ENCODE data around the gene AMOTL2.

Gene AMOTL2

DNA sequence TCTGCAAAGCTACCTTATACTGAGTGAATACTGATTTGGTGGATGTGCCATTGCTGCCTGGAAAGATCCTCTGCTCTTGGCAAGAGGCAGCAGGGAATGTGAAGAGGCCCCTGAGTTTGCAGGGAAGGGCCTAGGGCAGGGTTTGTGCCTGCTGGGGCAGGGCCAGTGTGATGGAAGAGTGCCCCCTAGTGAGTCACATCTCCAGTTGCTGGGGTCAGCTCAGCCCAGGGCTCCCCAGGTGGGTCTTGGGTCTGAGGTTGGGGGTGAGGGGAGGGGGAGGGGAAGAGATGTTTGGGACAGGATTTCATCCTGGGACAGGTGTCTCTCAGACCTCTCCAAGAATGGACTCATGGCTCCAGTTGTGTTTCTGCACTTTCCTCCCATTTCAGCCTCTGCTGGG, 4.1 kb upstream of the AMOTL2 start:
- DNase-seq = peak in 1 of 5 experiments; percentile 8

DNA sequence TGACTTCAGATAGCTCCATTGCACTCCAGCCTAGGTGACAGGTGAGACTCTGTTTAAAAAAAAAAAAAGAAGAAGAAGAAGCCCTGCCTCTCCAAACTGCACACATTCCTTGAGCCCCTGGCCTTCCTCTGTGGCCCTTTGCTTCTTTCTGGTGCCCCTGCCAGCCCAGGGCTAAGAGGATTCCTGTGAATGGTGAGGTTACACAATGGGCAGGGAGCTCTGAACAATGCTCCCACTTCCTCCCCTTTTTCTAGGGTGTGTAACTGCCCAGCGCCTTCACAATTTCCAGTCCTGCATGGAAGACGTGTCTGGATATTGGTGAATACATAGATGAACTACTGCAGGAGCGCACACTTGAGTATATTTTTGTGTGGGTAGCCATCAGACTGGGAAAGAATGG, 3.6 kb upstream of the AMOTL2 start:
- DNase-seq = no peak

DNA sequence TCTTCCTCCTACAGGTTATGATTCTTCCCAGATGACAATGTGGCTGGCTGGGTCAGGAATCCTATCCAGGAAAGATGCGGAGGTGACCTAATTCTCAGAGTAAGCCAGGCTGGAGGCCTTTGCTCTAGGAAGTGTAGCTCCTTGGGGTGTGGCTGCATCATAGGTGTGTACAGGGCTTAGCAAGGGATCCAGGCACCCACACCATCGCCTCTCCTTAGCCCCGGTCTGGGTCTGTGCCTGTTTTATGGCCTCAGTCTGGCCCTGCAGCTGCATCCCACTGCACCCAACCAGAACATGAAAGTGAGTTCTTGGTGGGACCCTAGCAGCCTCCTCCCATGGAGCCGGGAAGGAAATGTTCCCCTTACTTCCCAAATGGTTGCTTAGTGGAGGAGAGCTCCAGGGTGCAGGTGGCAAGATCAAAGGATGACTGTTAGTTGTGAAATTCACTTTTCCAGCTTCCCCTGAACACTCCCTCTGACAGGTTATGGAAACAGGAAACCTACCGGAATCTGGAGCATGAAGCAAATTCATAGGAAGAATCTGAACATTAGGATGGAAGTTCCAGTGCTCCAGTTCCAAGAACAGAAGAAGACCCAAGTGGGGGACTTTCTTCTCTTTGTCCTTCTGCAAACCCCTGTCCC, 2.7 kb upstream of the AMOTL2 start:
- DNase-seq = no peak

DNA sequence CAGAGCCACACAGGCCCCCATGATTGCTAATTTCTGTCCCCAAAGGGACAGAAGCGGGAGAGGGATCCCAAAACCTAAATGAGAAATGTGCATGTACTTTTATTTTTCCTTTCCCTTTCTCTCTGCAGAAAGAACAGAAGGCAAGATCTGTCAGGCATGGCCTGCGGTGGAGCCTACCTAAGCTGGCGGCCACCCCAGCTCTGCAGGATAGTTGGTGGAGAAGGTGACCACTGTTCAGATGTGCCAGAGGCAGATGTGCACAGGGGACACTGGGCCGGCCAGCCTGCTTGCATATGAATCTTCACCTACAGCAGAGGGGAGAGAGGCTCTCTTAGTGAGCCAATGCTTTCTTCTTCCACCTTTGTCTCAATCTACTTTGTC, 2.1 kb upstream of the AMOTL2 start:
- DNase-seq = no peak

DNA sequence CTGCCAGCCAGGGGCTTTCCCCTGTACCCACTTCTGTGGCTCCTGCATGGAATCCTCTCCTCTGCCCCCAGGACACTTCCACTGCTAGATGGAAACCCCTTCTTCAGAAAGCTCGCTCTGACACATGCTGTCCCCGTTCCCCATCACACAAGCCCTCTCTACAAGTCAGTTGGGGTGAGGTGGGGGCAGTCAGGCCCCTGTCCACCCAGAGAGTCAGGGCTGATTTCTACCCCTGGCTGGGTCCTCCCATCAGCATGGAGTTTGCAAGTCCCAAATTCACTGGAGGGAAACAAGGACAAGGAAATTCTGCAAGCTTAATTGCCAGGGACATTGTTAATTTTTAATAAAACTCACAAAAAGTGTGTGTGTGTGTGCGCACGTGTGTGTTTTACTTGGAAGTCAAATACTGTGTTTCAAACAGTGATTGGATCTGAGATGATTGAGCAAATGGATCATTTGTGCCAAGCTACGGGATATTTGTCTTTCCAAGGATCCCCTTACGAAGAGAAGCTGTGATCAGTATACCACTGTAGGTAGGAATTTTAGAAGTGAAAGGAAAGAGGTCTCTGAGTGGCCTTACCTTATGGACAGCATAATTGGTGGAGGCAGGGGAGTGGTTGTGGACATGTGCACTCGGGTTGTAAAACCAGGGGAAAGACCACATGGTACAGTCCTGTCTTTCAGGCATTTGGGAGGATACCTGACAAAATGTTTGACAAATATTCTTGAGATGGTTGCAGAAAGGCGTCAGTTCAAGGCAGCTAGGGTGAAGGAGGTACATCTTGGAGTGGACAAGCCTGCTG, 1.5 kb upstream of the AMOTL2 start:
- DNase-seq = no peak

DNA sequence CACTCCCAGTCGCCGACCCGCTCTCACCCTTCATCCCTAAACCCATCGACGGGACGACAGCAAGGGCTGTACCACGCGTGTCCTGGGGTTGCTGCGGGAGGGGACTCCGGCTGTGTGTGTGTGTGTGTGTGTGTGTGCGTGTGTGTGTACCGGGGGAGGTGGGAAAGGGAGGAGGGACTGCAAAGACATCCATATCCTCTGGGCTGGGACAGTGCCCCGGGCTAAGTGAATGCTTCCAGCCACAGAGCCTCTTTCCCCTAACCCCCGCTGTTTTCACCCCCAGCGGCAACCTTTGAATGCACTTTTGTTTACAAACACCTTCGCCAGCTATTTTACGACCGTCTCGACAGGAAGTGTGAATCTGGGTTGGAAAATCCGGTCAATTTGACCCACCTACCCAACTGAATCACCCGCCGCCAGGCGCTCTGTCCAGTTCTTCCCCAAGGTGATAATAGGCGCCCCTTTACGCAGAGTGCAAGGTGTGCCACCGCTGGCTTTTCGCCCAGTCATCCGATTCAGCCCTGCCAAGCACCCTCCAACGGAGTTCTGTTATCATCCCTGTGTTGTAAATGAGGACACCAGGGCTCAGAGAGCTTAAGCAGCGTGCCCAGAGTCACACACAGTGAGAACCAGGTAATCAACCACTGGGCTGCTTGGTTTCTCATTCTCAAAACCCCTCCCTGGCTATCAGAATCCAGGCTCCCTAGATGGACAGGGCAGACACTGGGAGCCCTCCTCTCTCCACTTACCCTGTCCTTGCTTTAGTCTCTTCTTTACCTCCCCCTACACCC, 739 bp upstream of the AMOTL2 start:
- DNase-seq = no peak

DNA sequence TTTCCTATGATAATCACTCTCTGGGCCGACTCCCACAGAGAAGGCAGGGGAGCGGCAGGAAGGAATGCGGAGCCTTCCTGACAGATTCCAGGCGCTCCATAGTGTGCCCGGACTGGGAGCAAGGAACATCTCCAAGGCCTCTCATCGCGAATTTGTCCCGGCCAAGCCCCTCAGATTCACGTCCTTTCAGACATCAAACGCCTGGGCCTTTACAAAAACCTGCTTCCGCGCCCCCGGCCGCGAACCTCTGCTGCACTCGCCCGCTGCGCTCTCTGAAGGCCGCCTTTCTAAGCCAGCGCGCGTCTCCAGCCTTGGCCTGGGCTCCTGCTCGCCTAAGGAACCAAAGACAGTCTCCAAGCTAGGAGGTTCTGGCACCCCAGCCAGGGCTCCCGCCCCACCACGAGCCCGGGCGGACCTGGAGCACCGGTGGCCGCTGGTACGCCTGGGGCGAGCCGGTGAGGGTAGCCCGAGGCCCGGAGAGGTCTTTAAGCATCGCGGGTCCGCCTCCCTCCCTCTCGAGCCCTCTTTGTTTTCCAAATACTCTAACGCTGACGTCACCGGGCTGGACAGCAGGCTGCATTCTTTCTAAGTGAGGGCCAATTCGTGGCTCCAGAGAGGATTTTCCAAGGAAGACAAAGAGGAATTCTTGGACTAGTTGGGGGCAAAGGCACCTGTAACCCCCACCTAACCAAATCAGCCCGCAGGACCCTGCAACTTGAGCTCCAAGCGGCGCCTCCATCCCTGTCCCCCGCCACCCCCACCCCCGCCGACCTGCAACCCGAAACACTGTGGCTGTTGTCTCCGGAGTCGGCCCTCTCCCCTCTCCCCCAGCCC, 759 bp downstream of the AMOTL2 start:
- DNase-seq = no peak

DNA sequence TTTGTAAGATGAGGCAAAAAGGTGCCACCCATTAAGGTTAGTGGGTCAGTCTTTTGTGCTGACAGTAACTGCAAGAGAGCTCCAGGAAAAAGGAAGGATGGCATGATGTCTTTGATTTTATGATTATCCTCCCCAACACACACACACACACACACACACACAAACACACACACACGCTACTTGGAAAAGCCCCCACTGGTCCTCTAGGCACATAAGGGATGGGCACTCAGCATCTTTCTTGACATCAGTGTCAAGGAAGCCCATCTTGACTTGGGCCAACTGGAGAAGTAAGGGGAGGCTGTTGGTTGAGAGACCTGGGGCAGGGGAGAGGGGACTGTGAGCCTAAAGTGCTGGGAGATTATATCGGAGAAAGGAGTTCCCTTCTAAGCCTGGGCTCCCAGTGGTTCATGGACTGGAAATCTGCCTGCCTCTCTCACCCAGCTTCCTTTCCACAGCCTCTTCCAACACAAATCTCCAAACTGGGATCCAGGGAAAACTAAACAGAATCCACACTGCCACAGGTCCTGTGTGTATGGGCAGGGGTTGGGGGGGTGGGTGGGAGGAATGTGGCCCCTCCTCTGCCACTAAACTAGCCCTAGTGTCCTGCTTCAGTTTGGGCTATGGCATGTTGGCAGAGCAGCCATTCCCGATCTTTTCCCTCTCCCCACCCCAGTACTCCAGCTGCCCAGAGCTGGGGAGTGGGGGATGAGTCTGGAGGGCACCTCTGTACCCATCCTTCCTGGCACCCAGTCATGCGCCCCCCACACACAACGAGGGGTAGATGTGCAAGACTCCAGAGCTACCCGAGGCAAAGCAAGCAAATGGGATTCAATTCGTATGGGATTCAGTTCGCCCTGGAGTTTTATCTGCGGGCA, 1.6 kb downstream of the AMOTL2 start:
- no peak for DNase-seq

DNA sequence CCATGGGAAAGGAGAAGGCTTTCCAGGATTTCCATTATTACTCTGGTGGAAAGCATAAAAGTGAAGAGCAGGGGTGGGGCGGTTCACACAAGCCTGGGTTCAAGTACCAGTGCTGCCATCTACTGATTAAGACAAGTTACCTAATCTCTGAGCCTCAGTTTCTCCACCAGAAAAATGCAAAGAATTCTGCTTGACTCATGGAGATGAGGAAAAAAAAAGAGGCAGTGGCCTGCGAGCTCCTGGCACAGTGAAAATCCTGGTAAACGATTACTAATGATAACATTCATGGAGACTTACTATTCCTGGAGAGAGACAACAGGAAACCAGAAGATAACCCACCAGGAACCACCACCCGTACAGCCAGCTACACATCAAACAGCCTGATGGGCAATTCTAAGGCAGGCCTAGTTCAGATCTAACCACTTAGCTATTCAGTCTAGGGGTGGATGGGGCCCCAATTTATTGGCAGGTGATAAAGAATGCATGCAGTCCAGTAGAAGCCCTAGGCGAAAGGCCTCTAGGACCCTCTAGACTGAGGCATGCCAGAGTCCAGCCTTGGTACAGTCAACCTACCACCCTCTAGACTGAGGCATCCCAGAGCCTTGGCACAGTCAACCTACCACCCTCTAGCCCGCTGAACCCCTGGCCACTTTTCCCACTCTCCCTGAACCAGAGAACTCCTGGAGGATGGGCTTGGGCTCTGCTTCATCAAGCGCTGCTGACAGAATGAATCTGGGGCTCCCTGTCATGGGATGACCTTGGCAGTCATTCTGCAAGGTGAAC, 2.5 kb downstream of the AMOTL2 start:
- DNase-seq = no peak

DNA sequence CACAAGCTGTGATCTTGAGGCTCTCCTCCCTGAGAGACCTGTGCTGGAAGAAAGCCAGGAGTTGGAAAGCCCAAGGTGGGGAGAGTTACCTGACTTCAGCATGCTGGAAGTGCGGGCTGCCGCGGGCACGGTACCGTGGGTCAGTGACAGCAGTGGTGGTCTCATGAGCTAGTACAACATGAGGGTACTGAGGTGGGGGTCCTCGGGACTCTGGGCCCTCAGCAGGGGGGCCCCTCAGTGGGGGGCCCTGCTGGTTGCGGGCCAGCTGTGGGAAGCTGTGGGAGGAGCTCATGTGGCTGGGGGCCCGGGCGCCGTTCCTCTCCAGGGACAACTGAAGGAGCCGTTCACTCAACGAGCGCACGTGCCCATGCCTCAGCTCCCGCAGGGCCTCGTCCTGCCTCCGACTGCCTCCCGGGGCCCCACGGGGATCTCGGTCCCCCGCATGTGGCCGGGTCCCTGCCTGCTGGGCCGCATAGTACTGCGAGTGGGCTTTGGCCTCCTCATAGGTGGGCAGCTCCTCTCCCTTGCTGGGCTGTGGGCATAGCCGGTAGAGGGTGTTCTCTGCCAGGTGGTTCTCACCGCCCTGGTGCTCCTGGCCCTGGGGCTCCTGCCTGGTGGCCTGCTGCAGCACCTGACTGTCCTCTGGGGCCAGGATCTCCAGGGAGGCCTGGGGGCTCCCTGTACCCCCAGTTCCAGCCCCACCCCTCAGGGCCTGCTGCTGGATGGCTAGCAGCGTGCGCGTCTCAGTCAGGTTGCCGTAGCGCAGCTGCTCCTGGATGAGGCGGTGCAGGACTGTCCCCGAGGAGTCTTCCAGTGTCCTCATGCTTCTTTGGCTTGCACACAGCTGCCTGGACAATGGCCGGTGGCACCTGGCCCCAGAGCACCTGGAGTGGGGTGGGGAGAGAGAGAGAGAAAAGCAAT, 3.4 kb downstream of the AMOTL2 start:
- DNase-seq = no peak

DNA sequence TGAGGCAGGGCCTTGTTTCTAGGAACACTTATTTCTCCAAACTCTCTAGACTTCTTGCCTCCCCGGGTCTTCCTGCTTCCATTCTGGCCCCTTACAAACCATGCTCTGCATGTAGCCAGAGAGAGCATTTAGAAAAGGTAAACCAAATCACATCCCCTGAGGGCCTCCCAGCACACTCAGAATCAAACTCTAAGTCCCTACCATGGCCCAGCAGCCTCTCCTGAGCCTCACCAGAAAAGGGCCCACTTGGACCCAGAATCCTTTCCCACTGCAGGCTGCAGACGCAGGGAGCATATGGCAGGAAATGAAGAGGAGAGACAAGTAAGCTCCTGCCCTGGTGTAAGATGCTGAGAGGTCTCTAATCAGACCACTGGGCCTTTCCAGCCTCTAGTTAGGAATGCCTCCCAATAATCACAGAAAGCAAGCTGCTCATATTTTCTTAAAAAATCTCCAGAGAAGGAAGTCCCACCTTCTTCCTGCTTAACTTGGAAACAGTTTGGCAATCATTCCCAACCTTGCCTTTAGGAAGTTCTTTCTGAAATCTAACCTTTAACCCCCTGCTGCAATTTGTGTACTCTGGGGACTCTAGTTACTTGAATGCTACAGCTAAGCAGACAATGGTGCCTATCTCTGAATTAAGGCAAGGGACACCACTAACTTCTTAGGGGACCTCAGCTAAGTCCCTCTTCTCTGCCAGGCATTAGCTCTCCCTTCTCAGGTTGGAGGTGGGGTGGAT, 4.2 kb downstream of the AMOTL2 start:
- no peak for DNase-seq

DNA sequence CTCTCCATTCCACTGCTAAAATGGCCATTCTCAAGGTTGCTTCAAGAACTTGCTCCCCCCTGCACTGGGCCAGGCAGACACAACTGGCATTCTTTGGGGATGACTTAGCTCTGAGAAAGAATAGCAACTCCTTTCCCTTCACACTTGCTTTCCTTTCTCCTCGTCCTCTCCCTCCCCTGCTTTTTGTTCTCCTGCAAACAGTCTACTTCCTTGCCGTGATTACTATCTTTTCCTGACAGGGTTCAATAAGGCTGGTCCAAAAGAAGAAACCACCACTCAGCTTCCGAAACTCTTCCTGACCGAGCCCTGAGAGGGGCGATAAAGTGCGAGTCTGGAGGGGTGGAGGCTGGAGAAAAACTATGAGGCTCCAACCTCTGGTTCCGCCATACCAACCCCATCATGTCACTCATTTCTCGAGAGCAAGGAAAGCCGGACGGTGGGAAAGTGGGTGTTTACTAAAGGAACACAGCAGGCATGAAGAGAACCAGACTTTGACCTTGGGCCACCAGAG, 5.0 kb downstream of the AMOTL2 start:
- no peak for DNase-seq

DNA sequence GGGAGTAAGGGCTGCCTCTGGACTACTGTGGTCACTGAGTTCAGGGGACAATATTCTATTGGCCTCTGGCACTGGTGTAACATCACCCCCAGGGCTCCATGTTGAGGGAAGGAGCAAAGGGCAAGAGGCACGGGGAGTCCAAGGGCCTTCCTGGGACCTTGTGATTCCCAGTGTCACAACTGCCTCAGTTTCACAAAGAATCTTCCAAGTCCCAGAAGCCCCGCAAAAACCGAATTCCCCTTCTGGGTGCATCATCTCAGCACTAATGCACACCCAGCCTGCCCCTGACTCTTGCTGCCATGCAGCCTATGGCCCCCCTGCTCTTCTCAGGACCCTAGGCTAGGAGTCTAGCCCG, 5.5 kb downstream of the AMOTL2 start:
- no peak for DNase-seq

DNA sequence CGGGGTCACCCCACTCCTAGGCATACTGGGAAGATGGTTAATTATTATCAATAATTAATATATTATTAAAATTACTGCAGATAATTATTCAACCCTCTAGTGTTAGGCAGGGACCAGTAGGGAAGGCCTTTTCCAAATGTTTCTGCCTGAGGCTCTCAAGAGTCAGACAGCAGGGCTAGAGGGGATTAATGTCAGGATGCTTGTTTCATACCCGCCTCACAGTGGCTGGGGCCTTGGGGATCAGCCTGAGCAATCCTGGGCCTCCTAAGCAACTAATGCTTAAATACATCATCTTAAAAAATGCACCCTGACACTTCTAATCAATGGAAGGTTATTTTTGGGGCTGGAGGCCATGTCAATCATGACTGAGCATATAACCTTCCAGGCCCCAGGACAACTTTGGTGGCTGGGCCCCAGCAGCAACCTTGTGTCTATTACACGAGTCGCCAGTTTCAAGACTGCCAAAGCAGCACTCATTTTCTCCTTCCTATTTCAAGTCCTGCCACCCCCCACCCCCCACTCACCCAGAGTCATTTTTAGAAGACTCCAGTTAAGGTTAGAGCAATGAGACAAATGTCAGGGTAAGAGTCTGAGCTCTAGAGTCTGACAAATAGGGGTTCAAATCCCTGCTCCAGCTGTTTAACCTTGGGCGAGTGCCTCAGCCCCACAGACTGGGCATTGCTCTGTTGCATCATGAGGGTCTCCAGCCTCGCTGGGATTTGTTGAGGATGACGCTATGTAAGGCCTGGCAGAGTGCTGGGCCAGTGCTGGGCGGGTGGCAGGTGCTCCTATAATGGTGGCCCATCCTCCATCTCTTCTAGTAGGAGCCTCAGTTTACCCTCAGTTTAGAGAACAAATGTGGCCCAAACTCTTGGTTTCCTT, 6.1 kb downstream of the AMOTL2 start:
- no peak for DNase-seq

DNA sequence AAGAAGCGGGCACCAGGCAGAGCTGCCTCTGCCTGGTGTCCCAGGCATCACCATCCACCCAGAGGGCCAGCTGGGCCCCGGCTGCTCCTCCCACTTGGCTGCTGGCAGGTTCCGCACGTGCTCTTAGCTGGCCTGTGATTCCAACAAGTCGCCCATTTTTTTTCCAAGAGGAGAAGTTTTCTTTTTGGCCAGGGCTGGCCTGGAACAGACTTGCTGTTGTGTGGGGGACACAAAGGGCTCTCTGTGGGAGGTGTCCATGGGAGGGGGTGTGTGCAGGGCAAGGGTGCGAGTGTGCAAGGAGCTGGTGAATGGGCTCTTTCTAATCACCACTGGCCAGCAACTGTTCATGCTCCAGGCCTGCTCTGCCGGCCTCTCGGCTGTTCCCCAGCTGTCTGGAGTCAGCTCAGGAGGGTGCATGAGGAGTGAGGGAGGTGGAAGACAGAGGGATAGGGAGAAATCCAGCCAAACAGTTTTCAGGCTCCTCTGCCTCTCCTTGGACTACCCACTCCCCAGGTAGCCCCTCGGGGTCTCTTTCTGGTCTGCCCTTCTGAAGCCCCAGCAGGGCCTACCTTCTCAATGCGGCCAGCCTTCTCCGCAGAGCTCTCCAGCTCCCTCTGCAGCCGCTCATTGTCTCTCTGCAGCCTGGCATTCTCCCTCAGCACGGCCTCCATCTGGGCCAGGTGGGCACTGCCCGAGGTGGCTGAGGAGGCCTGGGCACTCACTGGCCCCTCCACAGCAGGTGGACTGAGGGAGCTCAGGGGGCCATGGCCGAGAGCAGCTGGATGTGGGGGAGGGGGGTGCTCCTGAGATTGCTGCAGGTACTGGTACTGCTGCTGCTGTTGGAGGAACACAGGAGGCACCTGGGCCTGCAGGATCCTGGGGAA, 7.1 kb downstream of the AMOTL2 start:
- no peak for DNase-seq

DNA sequence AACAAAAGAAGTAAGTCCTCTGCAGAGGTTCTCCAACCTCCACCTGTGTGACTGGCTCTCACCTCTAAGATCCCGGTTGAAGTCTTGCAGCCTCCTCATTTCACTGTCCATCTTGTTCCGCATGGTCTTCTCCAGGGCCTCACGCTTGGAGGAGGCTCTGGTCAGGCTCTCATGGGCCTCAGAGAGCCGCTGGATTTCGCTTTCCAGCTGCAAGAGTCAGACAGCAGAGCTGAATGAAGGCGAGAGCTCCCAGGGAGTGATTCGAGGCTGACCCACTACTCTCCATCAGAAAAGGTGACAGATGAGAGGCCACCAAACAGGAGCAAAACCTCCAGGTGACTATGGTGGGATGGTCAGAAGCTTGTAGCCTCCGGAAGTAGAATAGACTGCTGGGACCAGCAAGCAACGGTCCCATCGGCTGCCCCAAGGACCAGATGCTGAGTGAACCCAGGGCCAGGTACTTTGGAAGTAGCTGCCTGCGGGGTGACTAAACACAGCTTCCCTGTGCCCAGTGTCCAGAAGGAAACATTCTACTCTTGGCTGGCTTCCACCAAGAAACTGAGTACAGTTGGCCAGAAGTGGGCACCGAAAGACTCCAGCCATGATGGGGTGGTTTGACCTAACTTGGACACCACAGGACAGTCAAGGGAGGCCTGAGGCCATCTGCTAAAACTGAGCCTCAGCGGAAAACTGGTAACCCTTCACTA, 7.9 kb downstream of the AMOTL2 start:
- DNase-seq = no peak

Measured in T-helper 2 cell (primary cell).